ENCODE measurements around the gene JAM3. TPM values are rescaled to one million over a fixed set of nuclear protein-coding genes. Genes with fewer than 3 reads are reported as not detected.

JAM3 gene
- total RNA-seq, 1 experiment from 2014 or later, result 5.8 TPM

DNA sequence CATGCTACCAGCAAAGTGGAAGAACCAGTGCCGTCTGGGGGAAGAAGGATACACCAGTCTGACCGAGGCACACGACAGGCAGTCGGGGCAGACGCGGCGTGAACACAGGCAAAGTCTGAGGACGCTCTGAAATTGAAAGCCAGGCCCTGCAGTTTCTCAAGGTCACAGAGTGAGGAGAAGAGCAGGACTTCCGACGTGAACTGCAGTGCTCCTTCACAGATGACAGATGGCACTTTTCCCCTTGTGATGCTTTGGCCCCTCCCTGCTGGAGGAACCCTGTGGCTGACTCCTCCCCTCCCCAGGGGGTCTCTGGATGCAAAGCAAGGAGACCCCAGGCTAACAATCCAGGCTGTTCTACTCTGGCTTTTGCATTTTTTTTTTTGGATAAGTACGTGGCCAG, 19.6 kb upstream of the JAM3 start:
- Histone ChIP-seq H3K36me3 (no peaks in the 10 kb centered on the region), H3K4me3 (no peak overlapping the region), H3K9me3 (no peaks in the 10 kb centered on the region), H3K27me3 (no peaks in the 10 kb centered on the region)
- DNase-seq, result no peak

DNA sequence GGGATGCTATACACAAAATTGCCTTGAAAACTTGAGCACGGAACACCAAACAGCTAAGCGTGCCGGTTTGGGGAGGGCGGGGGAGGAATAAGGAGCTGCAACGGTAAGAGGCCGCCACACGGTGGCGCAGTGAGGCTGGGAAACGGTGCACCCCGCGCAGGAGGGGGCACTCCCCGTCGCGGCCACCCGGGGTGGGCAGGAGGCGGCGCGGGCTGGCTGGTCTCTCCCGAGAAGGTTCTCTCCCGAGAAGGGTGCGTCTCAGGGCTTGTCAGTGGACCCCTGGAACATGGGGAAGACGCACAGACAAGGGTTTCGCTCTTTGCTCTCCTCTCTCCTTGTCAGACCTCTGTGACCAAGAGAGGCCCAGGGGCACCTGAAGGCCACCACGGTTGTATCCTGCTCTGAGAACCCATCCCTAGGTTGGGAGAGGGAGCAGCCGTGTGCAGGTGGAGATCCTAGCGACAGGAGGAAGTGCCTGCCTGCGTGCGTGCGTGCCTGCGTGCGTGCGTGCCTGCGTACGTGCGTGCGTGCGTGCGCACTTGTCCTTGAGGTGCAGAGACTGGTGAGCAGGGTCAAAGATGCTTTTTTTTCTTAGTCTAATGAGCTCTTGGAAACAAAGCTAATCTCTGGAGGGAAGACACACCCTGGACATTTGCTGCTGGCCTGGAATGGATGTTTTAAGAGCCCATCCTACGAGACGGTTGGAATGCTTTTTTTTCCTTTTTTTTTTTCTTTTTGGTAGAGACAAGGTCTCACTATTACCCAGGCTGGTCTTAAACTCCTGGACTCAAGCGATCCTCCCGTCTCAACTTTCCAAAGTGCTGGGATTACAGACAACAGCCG, 18.1 kb upstream of the JAM3 start:
- no peaks in the 10 kb centered on the region for H3K27me3 ChIP-seq
- no peaks in the 10 kb centered on the region for H3K36me3 ChIP-seq
- DNase-seq, result peak; percentile 55
- H3K9me3 ChIP-seq, result no peaks in the 10 kb centered on the region
- no peak overlapping the region for H3K4me3 ChIP-seq

DNA sequence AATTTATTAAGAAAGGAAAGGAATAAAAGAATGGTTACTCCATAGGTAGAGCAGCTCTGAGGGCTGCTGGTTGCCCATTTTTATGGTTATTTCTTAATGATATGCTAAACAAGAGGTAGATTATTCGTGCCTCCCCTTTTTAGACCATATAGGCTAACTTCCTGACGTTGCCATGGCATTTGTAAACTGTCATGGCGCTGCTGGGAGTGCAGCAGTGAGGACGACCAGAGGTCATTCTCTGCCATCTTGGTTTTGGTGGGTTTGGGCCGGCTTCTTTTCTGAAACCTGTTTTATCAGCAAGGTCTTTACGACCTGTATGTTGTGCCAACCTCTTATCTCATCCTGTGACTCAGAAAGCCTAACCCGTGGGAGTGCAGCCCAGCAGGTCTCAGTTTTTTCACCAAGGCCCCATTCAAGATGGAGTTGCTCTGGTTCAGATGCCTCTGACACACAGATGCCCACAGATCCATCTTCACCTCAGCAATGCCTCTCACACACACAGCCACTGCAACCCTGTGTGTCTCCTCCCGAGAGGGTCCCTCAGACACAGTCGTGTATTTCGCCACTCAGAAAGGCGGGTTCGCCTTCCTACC, 16.4 kb upstream of the JAM3 start:
- DNase-seq, result no peak
- no peaks in the 10 kb centered on the region for H3K36me3 ChIP-seq
- H3K9me3 ChIP-seq, result no peaks in the 10 kb centered on the region
- no peak overlapping the region for H3K4me3 ChIP-seq
- H3K27me3 ChIP-seq, result no peaks in the 10 kb centered on the region

DNA sequence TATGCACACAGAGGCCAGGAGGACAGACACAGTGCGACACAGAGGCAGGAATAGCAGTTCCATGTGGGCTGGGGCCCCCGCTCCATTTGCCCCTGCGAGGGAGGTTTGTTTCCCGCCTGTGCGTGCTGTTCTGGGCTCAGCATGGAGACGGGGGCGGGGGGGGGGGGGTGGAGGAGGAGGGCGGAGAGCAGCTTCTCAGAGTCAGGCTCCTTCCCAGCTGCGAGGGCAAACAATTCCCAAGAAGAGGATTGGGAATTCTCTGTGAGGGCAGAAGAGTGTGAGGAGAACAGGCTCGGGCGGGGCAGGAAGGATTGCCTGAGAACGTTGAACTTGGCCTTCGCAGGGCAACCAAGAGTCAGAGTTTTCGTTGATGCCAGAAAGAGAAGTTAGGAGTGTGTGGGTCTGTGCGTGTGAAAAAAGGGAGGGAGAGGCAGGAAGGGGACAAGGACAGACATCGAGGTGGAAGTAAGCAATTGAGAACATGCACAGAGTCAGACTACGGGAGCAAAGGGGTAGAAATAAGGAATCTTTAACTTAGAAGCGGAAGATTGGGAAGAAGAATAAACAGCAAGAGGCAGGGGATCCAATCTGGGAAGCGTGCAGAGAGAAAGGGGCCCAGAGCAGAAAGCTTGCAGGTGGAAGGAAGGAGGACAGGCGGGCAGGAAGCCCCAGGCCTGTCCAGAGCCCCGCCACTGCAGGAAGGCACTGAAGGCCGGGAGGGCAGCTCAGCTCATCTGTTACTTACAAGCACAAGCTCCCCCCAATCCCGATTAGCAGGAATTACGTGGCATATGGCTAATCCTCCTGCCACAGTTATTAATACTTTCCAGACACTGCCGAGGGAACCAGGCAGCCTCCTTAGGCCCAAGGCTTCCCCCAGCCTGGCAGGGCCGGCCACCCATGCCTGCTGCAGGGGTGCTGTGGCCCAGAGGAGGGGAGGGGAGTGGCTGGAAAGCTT, 15.6 kb upstream of the JAM3 start:
- no peaks in the 10 kb centered on the region for H3K36me3 ChIP-seq
- DNase-seq, result no peak
- no peak overlapping the region for H3K4me3 ChIP-seq
- H3K27me3 ChIP-seq, result no peaks in the 10 kb centered on the region
- H3K9me3 ChIP-seq, result no peaks in the 10 kb centered on the region

DNA sequence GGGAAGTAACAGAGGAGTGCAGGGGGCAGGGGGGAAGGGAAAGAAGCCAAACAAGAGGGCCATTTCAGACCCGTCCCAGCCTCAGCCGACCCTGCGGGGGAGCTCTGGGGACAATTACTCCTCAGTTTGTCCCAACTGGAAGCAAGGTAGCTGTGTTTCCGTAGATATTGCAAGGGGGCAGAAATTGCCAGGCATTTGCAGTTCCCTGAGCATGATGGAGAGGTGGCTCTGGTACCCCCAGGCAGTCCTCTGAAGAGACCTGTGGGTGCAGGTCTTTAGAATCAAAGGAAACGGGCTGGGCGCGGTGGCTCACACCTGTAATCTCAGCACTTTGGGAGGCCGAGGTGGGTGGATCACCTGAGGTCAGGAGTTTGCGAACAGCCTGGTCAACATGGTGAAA, 13.8 kb upstream of the JAM3 start:
- Histone ChIP-seq H3K4me3 (no peak overlapping the region), H3K36me3 (no peaks in the 10 kb centered on the region), H3K27me3 (no peaks in the 10 kb centered on the region), H3K9me3 (no peaks in the 10 kb centered on the region)
- DNase-seq, result no peak

DNA sequence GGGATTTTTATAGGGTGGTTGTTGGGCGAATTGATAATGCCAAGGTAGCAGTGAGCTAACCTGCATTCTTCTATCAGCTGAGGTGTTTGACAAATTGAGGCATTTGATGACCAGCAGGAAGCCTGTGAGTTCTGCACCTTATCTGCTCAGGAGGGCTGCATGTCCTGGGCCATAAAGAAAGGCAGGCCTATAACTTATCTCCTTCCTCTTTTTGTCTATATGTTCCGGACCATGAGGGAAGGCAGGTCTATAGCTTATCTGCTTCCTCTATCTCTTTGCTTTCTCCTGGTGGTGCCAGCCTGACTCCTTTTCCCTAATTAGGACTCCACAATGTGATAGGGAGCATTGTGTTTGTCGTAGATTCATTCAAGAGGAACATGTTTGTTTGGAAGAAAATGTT, 8.6 kb upstream of the JAM3 start:
- Histone ChIP-seq H3K4me3 (no peak overlapping the region), H3K36me3 (no peaks in the 10 kb centered on the region), H3K9me3 (no peaks in the 10 kb centered on the region), H3K27me3 (peaks cover 4% of the 10 kb centered on the region; the same call in 1 of the 2 replicates)
- no peak for DNase-seq

DNA sequence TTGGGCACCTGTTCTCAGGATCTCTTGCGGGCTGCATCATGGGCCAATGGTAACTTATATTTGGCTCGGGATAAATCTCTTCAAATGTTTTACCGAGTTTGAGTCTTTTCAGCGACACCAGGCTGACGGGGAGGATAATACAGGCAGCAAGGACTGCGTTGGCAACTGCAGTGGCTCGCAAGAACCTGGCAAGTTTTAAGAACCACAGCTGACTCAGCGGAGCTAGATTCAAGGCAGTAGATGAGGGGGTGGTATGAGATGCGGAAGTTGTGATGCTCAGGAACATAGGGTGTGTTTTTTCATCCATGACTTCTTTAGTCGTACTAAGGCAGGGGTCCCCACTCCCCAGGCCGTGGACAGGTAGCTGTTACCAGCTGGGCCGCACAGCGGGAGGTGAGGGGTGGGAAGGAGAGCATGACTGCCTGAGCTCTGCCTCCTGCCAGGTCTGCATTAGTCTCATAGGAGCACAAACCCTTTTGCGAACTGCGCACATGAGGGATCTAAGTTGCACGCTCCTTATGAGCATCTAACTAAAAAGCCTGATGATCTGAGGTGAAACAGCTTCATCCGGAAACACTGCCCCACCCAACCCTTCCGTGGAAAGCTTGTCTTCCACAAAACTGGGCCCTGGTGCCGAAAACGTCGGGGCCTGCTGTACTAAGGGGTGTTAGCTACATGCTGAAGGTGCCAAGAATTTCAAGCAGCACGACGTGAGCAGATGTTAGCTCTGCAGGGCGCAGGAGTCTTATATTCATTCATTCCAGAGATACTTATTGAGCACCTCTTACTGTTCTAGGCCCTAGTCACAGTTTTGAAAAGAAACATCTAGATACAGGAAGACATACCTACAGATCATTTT, 6.4 kb upstream of the JAM3 start:
- H3K36me3 ChIP-seq, result no peaks in the 10 kb centered on the region

DNA sequence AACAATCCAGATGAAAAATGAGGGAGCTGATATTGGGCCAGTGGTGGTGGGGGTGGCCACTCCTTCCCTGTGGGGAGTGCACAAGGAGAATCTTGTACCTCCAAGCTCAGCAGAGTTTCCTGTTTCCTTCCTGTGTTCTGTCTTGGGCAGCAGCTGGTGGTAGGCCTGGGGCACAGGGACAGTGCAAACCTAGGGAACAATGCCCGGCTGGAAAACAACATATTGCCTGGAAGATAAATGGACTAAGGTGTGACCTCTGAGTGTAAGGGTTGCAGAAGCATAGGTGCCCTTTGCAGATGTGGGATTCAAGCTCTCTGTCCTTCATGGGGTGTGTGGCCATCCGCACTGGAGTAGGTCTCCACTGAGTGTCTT, 5.8 kb upstream of the JAM3 start:
- DNase-seq, result no peak
- peaks cover 9% of the 10 kb centered on the region for H3K27me3 ChIP-seq
- H3K4me3 ChIP-seq, result no peak overlapping the region
- no peaks in the 10 kb centered on the region for H3K9me3 ChIP-seq
- no peaks in the 10 kb centered on the region for H3K36me3 ChIP-seq

More for the DNA sequence above, 6.4 kb upstream of the JAM3 start:
- DNase-seq, result peak; percentile 15
- no peak overlapping the region for H3K4me3 ChIP-seq
- peaks cover 9% of the 10 kb centered on the region for H3K27me3 ChIP-seq
- H3K9me3 ChIP-seq, result no peaks in the 10 kb centered on the region

DNA sequence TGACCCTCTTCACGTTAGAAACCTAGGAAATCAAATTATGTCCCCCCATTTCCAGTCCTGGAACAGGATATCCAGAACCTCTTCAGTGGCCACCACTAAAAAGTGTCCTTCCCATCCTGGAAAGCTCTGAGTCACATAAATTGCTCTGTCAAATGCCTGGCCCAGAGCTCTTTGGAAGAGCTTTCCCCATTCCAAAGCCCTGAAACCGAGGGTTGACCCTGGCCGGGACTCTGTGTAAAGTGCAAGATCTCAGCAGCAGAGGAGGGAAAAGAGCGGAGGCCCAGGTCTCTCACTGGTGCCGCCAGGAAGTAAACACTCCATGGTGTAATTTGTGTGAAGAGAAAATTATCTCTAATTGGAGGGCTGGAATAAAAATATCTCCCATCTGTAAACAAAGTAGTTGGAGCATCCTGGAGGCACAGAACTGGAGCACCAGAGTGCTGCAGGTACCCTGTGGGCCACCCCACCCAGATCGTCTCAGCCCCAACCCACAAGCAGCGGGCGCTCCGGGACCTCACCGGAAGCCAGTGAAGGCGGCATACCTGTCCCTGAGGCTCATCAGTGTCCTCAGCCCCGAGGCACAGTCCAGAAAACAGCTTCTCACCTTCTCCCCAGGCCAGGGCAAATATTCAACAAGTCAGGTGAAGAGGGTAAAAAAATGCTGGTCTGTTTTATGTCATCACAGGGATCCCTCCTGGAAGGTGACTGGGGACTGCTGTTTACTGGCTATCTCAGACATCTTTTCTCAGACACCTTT, 4.7 kb upstream of the JAM3 start:
- Histone ChIP-seq H3K9me3 (no peaks in the 10 kb centered on the region), H3K36me3 (no peaks in the 10 kb centered on the region), H3K27me3 (peaks cover 19% of the 10 kb centered on the region), H3K4me3 (no peak overlapping the region)
- DNase-seq, result no peak

DNA sequence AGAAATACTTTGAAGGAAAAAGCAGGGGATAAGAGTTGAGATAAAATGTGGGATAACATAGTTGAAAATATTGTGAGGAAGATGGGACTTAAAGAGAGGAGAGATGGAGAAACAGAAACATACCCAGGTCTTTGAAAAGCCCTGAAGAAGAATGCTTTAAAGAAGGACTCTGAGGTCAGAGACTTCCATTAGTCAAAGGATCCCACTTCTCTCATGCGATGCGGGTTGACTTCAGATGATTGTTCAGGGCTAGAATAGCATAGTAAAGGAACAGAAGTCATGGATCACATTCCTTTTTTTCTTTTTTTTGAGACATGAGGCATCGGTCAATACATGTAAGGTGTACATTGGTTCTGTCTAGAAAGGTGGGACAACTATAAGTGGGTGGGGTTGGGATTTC, 3.5 kb upstream of the JAM3 start:
- Histone ChIP-seq H3K4me3 (no peak overlapping the region), H3K36me3 (no peaks in the 10 kb centered on the region), H3K27me3 (peaks cover 27% of the 10 kb centered on the region), H3K9me3 (no peaks in the 10 kb centered on the region)
- DNase-seq, result no peak

DNA sequence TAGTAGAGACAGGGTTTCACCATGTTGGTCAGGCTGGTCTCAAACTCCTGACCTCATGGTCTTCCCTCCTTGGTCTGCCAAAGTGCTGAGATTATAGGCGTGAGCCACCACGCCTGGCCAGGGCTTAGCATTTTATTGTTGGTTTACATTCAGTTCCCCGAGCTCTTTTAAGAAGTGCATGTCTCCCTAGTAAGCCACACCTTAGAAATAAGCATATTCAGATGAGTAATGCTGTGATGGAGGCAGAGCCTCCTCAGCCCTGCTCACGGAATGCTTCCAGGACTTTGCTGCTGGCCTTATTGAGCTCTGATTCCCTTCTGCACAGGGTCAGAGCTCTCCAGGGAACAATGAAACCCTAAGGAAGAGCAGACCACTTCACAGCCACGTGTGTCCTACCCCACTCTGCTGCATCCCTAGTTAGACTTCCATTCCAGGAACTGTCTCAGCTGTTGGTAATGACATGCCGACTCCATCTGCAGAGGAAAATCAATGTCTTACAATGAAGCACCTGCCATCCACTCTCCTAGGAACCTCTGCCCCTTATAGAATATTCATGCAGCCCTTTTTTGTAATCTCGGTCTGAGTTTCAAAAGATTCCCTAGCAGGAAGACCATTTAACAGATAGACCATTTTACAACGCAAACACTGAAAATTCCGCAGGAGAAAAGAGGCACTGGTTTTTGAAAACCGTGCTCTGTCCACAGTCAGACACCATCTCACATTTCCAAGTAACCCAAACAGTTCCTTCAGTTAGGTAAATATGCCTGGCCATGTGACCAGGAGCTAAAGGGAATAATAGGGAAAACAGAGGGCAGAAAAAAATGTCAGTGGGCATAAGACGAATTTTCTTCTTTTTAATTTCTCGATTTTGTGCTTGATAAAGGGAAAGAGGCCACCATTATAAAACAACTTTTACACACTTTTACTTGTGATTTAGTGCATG, 1.7 kb upstream of the JAM3 start:
- Histone ChIP-seq H3K4me3 (no peak overlapping the region), H3K9me3 (no peaks in the 10 kb centered on the region), H3K27me3 (peaks cover 31% of the 10 kb centered on the region), H3K36me3 (no peaks in the 10 kb centered on the region)
- DNase-seq, result no peak

DNA sequence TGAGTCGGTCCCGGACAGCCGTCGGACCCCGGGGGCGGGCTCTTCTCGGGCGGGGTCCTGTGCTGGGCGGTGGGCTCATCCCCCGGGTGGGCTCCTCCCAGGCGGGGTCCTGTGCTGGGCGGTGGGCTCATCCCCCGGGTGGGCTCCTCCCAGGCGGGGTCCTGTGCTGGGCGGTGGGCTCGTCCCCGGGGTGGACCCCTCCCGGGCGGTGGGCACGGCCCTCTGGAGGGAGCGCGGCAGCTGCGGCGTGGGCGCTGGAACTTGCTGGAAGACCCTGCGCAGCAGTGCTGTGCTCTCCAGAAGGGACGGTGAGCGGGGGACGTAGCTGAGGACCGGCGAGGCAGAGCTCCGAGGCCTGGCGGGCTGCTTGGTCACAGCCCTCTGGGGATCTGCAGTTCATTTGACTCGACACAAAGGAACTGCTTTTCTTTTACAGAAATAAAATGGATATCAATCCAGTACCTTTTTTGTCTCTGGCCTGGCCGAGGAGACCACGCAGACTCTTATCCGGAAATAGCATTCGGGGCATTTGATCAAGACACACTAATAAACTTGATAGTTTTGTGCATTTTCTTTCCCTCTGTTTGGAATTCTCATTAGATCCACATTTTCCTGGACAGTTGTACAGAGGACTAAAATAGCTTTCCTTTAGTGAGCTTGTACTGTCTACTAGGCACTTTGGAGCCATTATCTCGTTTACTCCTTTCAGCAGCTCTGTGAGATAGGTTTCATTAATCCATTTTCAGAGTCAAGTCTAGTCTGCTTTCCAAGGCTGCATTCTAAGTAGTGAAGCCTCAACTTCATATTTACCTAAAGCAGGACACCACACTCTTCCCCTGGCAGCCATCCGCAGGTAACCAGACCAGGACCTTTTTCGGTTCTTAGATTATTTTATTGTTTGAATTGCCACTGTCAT, 812 bp downstream of the JAM3 start:
- Histone ChIP-seq H3K9me3 (no peaks in the 10 kb centered on the region), H3K4me3 (peak overlapping the region; percentile 55), H3K27me3 (peaks cover 31% of the 10 kb centered on the region), H3K36me3 (no peaks in the 10 kb centered on the region)
- no peak for DNase-seq

DNA sequence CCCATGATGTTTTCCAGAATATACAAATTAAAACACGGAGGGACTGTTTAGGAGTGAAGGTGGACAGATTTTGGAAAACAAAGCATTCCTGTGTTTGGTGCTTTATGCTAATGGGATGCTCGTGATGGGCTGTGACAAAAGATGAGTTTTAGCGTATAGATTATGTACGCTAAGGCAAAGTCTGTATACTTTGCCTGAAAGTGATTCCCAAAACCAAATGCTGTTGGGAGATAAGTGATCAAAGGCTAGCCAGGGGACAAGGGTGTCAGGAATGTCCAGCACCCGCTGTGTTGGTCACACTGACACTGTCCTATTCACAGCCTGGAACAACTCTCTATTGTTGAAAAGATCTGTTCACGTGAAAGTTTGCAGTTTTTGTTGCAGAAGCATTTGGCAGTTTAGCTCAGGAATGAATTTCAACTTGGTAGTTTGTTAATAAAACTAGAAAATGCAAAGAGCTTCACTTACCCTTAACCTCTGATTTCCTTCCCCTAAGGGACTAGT, 1.5 kb downstream of the JAM3 start:
- H3K9me3 ChIP-seq, result no peaks in the 10 kb centered on the region
- DNase-seq, result no peak
- H3K4me3 ChIP-seq, result no peak overlapping the region
- peaks cover 31% of the 10 kb centered on the region for H3K27me3 ChIP-seq
- H3K36me3 ChIP-seq, result no peaks in the 10 kb centered on the region

DNA sequence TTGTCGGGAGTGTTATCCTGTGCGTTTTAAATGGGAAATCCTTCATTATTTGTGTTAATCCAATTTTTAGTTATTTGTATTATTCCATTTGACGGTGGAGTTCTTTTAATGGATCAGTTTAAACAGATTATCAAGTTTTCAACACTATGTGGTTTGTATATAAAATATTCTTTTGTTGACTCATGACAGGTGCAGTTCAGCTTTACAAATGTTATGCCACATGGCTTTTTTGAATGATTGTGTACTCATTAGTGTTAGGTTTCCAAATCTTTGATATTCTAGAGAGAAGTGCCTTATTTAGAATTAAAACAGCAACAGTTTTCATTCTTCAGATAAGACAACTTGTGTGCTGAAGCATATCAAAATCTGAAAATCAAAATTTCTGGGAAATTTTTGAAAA, 2.4 kb downstream of the JAM3 start:
- Histone ChIP-seq H3K9me3 (no peaks in the 10 kb centered on the region), H3K4me3 (no peak overlapping the region), H3K27me3 (peaks cover 32% of the 10 kb centered on the region), H3K36me3 (no peaks in the 10 kb centered on the region)
- DNase-seq, result no peak

Measured in MG63 (cell line).